Panc1 (cell line): Measurements from ENCODE around the gene KCNN2.

ENCODE experiments used
- CTCF ChIP-seq: fragments of 450-650 bp; IDR thresholded peaks from 2 replicates; pipeline ENCODE4 v1.5.1; 2017; ENCODE audit warnings: mild to moderate bottlenecking
- POLR2AphosphoS5 ChIP-seq: IDR thresholded peaks from 2 replicates; pipeline ENCODE4 v1.6.1; 2012; ENCODE audit warnings: mild to moderate bottlenecking, low read depth, low read length, moderate library complexity

DNA sequence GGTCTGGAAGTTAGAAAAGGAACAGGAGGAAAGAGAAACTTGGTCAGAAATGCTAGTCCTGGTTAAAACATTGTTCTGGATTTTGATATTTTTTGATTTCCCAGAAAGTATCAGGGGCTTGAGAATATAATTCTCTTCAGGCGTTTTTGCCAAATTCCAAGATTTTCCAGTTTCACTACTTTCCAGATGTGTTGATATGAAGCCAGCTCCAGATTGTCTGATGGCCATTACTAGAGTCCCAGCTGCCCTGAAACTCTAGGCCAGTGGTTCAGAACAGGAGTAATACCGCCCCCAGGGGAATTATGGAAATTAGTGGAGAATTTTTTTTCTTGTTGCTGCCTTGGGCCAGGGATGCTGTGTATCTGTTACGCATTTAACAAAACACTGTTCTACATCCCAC, 88.6 kb downstream of the KCNN2 start:
- no peak for TF ChIP-seq CTCF
- TF ChIP-seq POLR2AphosphoS5 = no peak
